SK-N-DZ (cell line): ENCODE results near the gene ATG7.
"Not testable (repeated sequence)": the region's sequence is repeated elsewhere in the genome, so short reads cannot be mapped to it uniquely, and the experiment has no call there.

Experiments
- DNase-seq: peaks from one replicate; pipeline ENCODE4 v3.0.0-alpha.2; 2015; ENCODE audit warnings: low spot score

ATG7 gene

GRCh38 chr3:11423868-11424267 is 151.7 kb downstream of the ATG7 start:
- DNase-seq: no peak

- DNase-seq: no peak
Measured at GRCh38 chr3:11424277-11424676, 152.1 kb downstream of the ATG7 start.

- no peak for DNase-seq
Measured at GRCh38 chr3:11430207-11430606, 158.0 kb downstream of the ATG7 start.

- no peak for DNase-seq
Measured at GRCh38 chr3:11430624-11431023, 158.4 kb downstream of the ATG7 start.

GRCh38 chr3:11431319-11431718 is 159.1 kb downstream of the ATG7 start:
- no peak for DNase-seq

GRCh38 chr3:11434017-11434526 is 161.9 kb downstream of the ATG7 start:
- no peak for DNase-seq

- DNase-seq: no peak
Measured at GRCh38 chr3:11434563-11435096, 162.4 kb downstream of the ATG7 start.

- DNase-seq: no peak
Measured at GRCh38 chr3:11435440-11436165, 163.4 kb downstream of the ATG7 start.

GRCh38 chr3:11436775-11437174 is 164.6 kb downstream of the ATG7 start:
- no peak for DNase-seq

GRCh38 chr3:11437506-11437905 is 165.3 kb downstream of the ATG7 start:
- DNase-seq: no peak

- no peak for DNase-seq
Measured at GRCh38 chr3:11438646-11439045, 166.4 kb downstream of the ATG7 start.

GRCh38 chr3:11441346-11441745 is 169.1 kb downstream of the ATG7 start:
- not testable (repeated sequence) for DNase-seq

GRCh38 chr3:11444404-11444803 is 172.2 kb downstream of the ATG7 start:
- no peak for DNase-seq

GRCh38 chr3:11445193-11445592 is 173.0 kb downstream of the ATG7 start:
- DNase-seq: not testable (repeated sequence)

GRCh38 chr3:11445883-11446282 is 173.7 kb downstream of the ATG7 start:
- DNase-seq: no peak

- DNase-seq: no peak
Measured at GRCh38 chr3:11447584-11448200, 175.5 kb downstream of the ATG7 start.

GRCh38 chr3:11450015-11450414 is 177.8 kb downstream of the ATG7 start:
- DNase-seq: no peak

GRCh38 chr3:11452312-11452711 is 180.1 kb downstream of the ATG7 start:
- DNase-seq: no peak

- no peak for DNase-seq
Measured at GRCh38 chr3:11452885-11453847, 181.0 kb downstream of the ATG7 start.

GRCh38 chr3:11455956-11456355 is 183.8 kb downstream of the ATG7 start:
- no peak for DNase-seq

GRCh38 chr3:11457135-11457534 is 184.9 kb downstream of the ATG7 start:
- DNase-seq: no peak
